MCF 10A (cell line): ENCODE data around the gene GAA. TPM values are rescaled to one million over a fixed set of nuclear protein-coding genes. Genes with fewer than 3 reads are reported as not detected.

ENCODE experiments used
- BruUV-seq: library from RNA; stranded (reverse); fragments of 400-500 nt; replicated peaks from 2 replicates; lab custom pipeline; 2021; lab: Mats Ljungman, UMichigan
- CTCF ChIA-PET: fragments of 300-600 bp; sonication (Branson Sonifier 250); formaldehyde crosslinking; extraction: SDS; loops from one replicate; lab custom pipeline; 2021; ENCODE audit warnings: antibody characterized with exemption, inconsistent platforms; lab: Yijun Ruan, JAX
- POLR2A ChIA-PET: fragments of 300-600, 350-650 bp; sonication (Branson Sonifier 250); formaldehyde crosslinking; extraction: SDS; loops from one replicate; lab custom pipeline; 2020; ENCODE audit warnings: antibody characterized with exemption, inconsistent platforms; lab: Yijun Ruan, JAX
- DNase-seq: peaks from one replicate; pipeline ENCODE4 v3.0.0-alpha.2; 2018; ENCODE audit not compliant: unreplicated experiment
- H3K27ac Mint-ChIP-seq: one replicate; pipeline ENCODE4 v1.8.0; 2022; ENCODE audit warnings: mild to moderate bottlenecking, low read depth, mixed read lengths; ENCODE audit not compliant: unreplicated experiment
- H3K27me3 Mint-ChIP-seq: one replicate; pipeline ENCODE4 v1.8.0; 2022; ENCODE audit warnings: mixed read lengths; ENCODE audit not compliant: insufficient read depth, unreplicated experiment
- H3K36me3 Mint-ChIP-seq: one replicate; pipeline ENCODE4 v1.8.0; 2022; ENCODE audit warnings: mild to moderate bottlenecking, moderate library complexity, mixed read lengths; ENCODE audit not compliant: insufficient read depth, unreplicated experiment
- H3K4me1 Mint-ChIP-seq: one replicate; pipeline ENCODE4 v1.8.0; 2022; ENCODE audit warnings: mixed read lengths; ENCODE audit not compliant: insufficient read depth, unreplicated experiment
- H3K4me3 Mint-ChIP-seq: one replicate; pipeline ENCODE4 v1.8.0; 2022; ENCODE audit warnings: mild to moderate bottlenecking, moderate library complexity, mixed read lengths; ENCODE audit not compliant: unreplicated experiment
- H3K9me3 Mint-ChIP-seq: one replicate; pipeline ENCODE4 v1.8.0; 2022; ENCODE audit warnings: mixed read lengths; ENCODE audit not compliant: unreplicated experiment
- CTCF ChIP-seq: fragments of 200-600 bp; IDR thresholded peaks from one replicate; pipeline ENCODE4 v1.8.0; 2022; ENCODE audit warnings: antibody characterized with exemption, mild to moderate bottlenecking; ENCODE audit not compliant: unreplicated experiment
- intact Hi-C: fragments of 100-400 bp; cut with micrococcal nuclease; formaldehyde crosslinking; loops from 2 replicates; pipeline ENCODE4 v1.14.1; 2022
- total RNA-seq: library from RNA; stranded (reverse); gene quantifications from 2 replicates; pipeline ENCODE4 v1.2.3, GENCODE V29; 2022

Gene GAA
- total RNA-seq, 1 experiment from 2014 or later: 26.0 TPM

DNA sequence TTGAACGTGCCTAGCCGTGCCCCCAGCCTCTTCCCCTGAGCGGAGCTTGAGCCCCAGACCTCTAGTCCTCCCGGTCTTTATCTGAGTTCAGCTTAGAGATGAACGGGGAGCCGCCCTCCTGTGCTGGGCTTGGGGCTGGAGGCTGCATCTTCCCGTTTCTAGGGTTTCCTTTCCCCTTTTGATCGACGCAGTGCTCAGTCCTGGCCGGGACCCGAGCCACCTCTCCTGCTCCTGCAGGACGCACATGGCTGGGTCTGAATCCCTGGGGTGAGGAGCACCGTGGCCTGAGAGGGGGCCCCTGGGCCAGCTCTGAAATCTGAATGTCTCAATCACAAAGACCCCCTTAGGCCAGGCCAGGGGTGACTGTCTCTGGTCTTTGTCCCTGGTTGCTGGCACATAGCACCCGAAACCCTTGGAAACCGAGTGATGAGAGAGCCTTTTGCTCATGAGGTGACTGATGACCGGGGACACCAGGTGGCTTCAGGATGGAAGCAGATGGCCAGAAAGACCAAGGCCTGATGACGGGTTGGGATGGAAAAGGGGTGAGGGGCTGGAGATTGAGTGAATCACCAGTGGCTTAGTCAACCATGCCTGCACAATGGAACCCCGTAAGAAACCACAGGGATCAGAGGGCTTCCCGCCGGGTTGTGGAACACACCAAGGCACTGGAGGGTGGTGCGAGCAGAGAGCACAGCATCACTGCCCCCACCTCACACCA is 724 bp downstream of the GAA start:
- ChIA-PET CTCF (interaction anchor here (0.6 to 2.8 kb wide), 18 partner anchors 8 to 219 kb away, joined by 3 to 14 read pairs (median 4); no protein-coding TSS in a partner anchor), POLR2A (interaction anchor here (0.6 to 1.8 kb wide), 17 partner anchors 8 to 178 kb away, joined by 3 to 20 read pairs (median 5); no protein-coding TSS in a partner anchor)
- Mint-ChIP-seq H3K27me3 (no peaks in the 10 kb centered on the region), H3K4me1 (peaks cover 18% of the 10 kb centered on the region), H3K9me3 (no peaks in the 10 kb centered on the region), H3K4me3 (peak overlapping the region; percentile 79), H3K36me3 (no peaks in the 10 kb centered on the region), H3K27ac (peak overlapping the region; percentile 49)
- intact Hi-C loops: loop anchor here (1.0 to 10.0 kb wide), 2 partner anchors 151 to 313 kb away; partner anchors contain the start of gene ENDOV
- peak; percentile 8 for DNase-seq
- TSS peak; percentile 49 for BruUV-seq
- no peak for TF ChIP-seq CTCF

GRCh38 chr17:80102664-80103448 is 1.5 kb downstream of the GAA start:
- no peak for TF ChIP-seq CTCF
- DNase-seq: peak; percentile 22
- intact Hi-C loops: loop anchor here (10.0 kb wide), 1 partner anchor 312 kb away; the partner anchor contains the start of gene ENDOV
- Mint-ChIP-seq H3K9me3 (no peaks in the 10 kb centered on the region), H3K27ac (no peak overlapping the region), H3K36me3 (no peaks in the 10 kb centered on the region), H3K27me3 (no peaks in the 10 kb centered on the region), H3K4me1 (peaks cover 18% of the 10 kb centered on the region), H3K4me3 (peak overlapping the region; percentile 79)
- CTCF ChIA-PET: no interaction called here
- POLR2A ChIA-PET: interaction anchor here (1.0 to 1.6 kb wide), 2 partner anchors 73 to 175 kb away, joined by 3 to 5 read pairs; no protein-coding TSS in a partner anchor
- BruUV-seq: no TSS peak

GRCh38 chr17:80103449-80104085 is 2.2 kb downstream of the GAA start:
- POLR2A ChIA-PET: interaction anchor here (1.0 to 1.6 kb wide), 2 partner anchors 72 to 174 kb away, joined by 3 to 5 read pairs; no protein-coding TSS in a partner anchor
- no TSS peak for BruUV-seq
- CTCF ChIA-PET: interaction anchor here (0.6 kb wide), 1 partner anchor 18 kb away, joined by 5 read pairs; no protein-coding TSS in a partner anchor
- Mint-ChIP-seq H3K4me1 (peaks cover 18% of the 10 kb centered on the region), H3K4me3 (peak overlapping the region; percentile 36), H3K9me3 (no peaks in the 10 kb centered on the region), H3K27me3 (no peaks in the 10 kb centered on the region), H3K27ac (no peak overlapping the region), H3K36me3 (no peaks in the 10 kb centered on the region)
- no peak for DNase-seq
- TF ChIP-seq CTCF: no peak
- intact Hi-C loops: loop anchor here (10.0 kb wide), 1 partner anchor 311 kb away; the partner anchor contains the start of gene ENDOV
